Activated naive CD8-positive, alpha-beta T cell treated with anti-CD3 and anti-CD28 coated beads, Interleukin-2, amount 50 U/mL, for 16 hours (primary cell): ENCODE results near the gene TMOD2.

Experiments
- DNase-seq: peaks from one replicate; pipeline ENCODE4 v3.0.0-alpha.2; 2020; ENCODE audit warnings: low read depth, low spot score

Gene TMOD2

GRCh38 chr15:51750792-51751696 is at the start of gene TMOD2:
Gene TMOD2 (plus strand): TSS chr15:51751597. CDS start chr15:51766442, 14,845 bp downstream.
- DNase-seq: no peak

GRCh38 chr15:51702710-51703109 is 48.7 kb upstream of the TMOD2 start:
- DNase-seq: no peak

- DNase-seq: no peak
Observed at GRCh38 chr15:51706291-51706690, 45.1 kb upstream of the TMOD2 start.

GRCh38 chr15:51706926-51707608 is 44.3 kb upstream of the TMOD2 start:
- no peak for DNase-seq

GRCh38 chr15:51708013-51708412 is 43.4 kb upstream of the TMOD2 start:
- DNase-seq: no peak

- no peak for DNase-seq
Observed at GRCh38 chr15:51709031-51709430, 42.4 kb upstream of the TMOD2 start.

GRCh38 chr15:51714162-51714561 is 37.2 kb upstream of the TMOD2 start:
- DNase-seq: no peak

- DNase-seq: no peak
Observed at GRCh38 chr15:51714911-51715310, 36.5 kb upstream of the TMOD2 start.

GRCh38 chr15:51718219-51718618 is 33.2 kb upstream of the TMOD2 start:
- DNase-seq: no peak

GRCh38 chr15:51718746-51719145 is 32.7 kb upstream of the TMOD2 start:
- no peak for DNase-seq

- DNase-seq: no peak
Observed at GRCh38 chr15:51720201-51720995, 31.0 kb upstream of the TMOD2 start.

- DNase-seq: no peak
Observed at GRCh38 chr15:51721199-51721960, 30.0 kb upstream of the TMOD2 start.

- DNase-seq: no peak
Observed at GRCh38 chr15:51724199-51724598, 27.2 kb upstream of the TMOD2 start.

- no peak for DNase-seq
Observed at GRCh38 chr15:51724673-51725072, 26.7 kb upstream of the TMOD2 start.

- no peak for DNase-seq
Observed at GRCh38 chr15:51726302-51727073, 24.9 kb upstream of the TMOD2 start.

GRCh38 chr15:51727141-51727897 is 24.1 kb upstream of the TMOD2 start:
- no peak for DNase-seq

GRCh38 chr15:51731549-51732267 is 19.7 kb upstream of the TMOD2 start:
- no peak for DNase-seq

- no peak for DNase-seq
Observed at GRCh38 chr15:51732646-51733045, 18.8 kb upstream of the TMOD2 start.
